ENCODE results near the gene CPE. TPM values are rescaled to one million over a fixed set of nuclear protein-coding genes. Genes with fewer than 3 reads are reported as not detected.

Gene CPE
- polyA plus RNA-seq, 12 donors = 53.7 to 131 (median 67.8) TPM; not detected in 1

DNA sequence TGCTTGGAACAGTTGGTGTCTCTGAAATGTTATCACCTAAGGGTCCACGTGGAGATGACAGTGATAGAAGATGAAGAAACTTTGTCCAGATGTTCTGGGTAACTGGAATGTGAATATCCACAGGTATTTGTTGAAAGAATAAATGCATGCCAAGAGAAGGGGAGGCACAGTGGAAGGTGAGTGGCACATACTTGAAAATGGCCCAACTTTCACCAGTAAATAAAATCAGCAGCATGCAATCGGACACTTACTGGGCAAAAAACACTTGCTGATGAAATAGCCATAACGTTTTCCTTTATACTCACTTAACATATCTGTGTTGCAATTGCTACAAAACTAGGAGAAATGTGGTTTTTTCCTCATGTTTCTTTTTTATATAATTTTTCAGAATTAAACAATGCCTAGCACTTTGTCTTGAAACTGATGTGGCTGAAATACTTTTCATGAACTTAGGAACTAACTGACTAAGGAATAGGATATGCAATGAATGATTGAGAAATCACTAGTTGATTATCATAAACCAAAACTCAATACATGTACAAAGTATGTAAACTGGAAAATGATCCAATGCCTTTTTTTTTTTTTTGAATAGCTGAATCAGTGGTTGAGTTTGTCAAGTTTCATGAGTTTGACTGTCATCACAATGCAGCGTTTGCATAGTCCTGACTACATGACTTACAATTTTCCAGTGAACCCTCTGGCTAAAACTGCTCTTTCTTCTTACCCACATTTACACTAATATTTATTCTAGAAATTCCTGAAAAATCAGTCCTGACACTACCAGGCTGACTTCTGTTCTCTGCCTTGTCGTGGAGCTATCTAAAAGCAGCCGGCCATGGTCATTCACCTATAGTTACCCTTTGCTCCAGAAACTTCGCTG is 127.4 kb downstream of the CPE start:
- no peak for DNase-seq

DNA sequence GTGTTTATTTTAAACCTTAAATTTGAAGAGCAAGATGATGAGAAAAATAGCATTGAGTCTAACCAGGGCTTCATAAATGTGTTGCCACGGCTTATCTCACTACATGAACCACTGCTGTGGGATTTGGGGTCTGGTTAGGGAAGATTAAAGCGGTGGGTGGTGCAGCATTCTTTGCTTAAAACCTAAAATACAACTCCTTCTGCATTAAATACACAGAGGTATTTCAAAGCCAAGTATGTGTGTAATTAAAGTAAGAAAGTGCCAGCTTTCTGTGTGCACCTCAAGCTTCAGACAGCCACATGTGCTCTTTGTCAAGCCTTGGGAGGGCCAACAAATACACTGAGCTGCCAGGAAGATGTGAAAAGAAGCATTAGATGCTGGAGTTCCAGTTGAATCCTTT is 128.0 kb downstream of the CPE start:
- DNase-seq = no peak

DNA sequence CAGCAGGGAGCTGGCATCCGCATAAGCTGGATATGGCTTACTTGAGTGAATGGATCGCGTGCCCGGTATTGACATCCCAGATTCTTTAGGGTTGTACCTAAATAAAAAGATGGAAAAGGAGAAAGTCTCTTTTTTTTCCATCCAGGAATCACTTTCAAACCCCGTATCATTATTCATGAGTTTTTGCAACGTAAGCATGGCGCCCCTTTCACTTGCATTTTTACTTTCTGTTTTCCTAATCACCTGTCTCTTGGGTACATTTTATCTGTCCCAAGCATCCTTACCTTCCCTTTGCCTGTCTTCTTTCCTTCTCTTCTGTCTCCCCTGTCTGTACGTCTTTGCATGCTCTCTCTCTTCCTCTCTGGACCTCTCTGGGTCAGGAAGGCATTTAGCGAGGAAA is 128.6 kb downstream of the CPE start:
- no peak for DNase-seq

DNA sequence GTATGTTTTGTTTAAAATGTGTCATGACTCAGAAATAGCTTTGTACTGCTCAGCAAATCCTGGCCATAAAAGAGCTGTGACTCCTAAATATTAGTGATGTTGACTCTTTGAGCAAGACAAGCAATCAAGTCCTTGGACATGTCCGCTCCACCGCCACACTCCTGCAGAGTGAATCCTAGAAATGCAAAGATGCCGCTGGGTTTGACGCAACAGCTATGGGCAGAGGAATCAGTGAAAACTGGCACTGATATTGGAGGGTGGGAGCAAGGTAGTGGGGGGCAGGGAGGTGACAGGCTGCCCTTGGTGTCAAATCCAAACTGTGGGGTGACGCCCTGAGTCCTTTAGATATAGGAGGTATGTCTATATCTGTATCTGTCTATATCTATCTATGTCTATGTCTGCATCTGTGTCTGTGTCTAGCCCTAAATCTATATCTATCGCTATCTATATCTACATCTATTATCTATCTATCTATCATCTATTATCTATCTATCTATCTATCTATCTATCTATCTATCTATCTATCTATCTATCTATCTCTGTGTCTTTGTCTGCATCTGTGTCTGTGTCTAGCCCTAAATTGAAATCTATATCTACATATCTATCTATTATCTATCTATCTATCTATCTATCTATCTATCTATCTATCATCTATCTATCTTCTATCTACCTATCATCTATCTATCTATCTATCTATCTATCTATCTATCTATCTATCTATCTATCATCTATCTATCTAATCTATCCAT is 129.7 kb downstream of the CPE start:
- no peak for DNase-seq

DNA sequence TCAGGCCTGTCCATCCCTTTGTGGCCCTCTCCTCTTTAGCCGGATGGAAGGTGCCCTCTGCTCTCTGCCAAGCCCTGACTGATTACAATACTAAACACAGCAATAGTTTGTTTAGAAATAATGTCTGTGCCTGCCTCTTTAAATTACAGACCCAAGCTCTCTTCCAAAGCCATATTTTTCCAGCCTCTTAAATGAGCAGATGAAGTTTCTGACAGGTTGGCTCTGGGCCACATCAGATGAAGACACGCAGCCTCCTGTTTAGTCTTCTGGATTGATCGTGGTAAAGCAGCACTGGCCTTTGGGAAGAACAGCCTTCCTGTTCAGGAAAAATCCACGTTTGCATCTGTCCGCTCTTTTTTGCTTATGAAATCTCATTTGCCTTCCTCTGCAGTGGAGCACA is 133.6 kb downstream of the CPE start:
- no peak for DNase-seq

DNA sequence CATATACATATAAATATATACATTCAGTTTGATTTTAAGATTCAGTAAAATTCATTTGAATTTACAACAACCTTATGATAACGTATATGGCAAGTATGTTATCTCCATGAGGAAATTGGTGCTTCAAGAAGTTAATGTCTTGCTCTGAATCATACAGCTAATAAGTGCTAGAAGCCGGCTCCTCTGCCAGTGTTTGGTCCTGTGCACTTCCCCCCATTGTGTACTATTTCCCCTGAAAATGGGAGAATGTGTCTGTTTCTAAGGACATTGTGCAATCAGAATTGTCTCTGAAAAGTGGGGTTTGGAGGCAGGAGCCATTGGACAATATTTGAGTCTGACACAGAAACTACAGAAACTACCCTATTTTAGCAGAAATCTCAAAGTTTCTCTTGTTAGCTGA is 135.9 kb downstream of the CPE start:
- no peak for DNase-seq

DNA sequence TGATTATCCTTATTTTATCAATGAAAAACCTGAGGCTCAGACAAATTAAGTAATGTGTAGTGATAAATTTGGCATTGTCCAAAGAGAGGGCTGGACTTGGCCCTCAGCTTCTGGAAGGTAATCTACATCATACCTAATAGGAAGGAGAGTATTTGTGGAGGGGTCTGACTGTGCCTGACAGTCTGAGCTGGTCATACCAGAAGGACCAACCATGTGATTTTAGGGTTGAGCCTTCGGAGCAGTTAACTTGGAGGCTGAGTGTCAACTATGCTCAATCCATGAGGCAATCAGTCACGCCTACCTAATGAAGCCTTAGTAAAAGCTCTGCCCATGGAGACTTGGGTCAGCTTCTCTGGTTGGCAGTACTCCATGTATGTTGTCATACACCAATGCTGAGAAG is 136.4 kb downstream of the CPE start:
- no peak for DNase-seq

DNA sequence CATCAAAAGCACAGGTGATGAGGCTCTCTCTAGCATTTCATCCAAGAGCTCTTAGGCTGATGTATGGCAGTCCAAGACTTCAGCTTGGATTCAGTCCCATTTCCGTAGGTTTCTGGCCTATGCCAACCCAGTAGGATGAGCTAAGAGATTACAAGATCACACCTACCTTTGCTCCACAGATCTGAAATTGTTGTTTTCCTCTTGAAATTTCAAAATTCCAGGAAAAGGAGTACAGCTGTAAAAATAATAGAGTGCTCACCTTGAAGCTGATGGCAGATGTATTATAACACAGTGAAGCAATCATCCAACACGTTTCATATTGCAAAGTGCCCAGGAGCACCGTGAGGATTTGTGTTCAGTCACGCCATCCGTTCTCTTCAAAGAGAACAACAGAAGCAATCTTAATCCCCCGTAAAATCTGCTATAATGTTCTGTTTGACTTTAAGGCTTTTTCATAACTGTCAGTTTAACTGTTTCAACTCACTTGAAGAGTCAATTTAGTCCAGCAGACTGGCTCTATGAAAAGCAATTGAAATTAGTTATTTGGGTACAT is 137.5 kb downstream of the CPE start:
- no peak for DNase-seq

DNA sequence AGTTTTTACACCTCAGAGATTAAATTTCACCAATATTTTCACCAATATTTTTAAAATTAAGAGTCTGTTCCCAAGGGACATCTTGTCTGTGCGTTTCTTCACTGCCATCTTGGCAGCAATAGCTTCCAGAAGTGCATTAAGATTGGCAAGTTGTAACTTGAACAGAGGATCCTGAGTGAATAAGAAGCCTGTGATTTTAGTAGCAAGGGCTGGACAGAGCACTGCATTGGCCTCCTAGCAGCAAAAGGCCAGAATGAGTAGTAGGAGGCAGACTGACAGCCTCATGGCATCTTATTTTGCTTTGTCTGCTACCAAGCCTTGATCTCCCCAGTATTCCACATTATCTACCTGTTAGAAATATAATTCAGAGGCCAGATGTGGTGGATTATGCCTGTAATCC is 138.4 kb downstream of the CPE start:
- no peak for DNase-seq

DNA sequence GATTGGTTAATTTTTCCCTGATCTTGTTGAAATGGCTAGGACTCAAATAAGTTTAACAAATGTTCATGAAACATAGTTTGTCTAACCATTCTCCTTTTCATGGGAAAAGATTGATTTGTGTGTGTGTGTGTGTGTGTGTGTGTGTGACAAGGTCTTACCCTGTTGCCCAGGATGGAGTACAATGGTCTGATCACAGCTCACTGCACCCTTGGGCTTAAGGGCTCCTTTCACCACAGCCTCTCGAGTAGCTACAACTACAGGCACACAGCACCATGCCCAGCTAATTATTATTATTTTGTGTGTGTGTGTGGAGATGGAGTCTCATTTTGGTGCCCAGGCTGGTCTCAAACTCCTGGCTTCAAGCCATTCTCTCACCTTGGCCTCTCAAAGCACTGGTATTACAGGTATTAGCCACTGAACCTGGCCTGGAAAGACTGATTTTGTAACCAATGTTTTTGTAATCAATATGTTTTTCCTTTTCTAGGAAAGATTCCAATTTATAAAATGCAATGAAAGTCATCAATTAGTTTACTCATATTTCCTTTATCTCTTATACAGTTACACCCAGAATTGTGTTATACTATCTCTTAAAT is 139.3 kb downstream of the CPE start:
- no peak for DNase-seq

DNA sequence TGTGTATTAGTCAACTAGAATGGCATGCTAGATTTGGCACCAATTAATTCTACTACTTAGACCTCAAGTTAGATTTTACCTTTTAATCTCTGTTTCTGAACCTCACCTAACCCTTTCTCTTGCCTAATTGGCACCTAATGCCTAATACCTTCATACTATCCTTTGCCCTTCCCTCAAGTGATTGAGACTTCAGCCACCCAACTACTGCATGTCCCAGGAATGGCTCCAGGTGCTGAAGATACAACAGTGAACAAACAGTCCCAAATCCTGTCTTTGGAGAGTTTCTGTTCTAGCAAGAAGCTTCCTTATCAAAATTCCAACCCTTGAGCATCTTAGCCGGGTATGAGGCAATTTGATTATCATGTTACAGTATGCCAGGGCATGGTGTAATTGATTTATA is 139.9 kb downstream of the CPE start:
- DNase-seq = no peak

DNA sequence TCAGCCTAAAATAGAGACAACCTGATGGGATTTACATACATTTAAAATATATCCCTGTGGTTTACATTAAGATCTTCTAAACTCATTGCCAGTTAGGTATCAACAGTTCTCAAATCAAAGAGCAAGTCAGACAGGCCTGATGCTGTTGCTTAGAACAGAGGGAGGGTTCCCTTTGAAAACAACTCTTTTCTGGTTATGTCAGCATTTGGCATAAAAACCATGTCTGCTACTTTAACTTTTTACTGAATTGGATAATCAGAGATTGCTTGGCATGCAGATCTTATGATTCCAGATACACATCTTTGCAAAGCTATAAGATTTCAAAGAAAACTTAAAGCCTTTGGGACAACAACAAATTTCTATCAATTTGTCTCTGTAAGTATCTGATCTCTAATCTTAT is 140.8 kb downstream of the CPE start:
- DNase-seq = peak; percentile 26

DNA sequence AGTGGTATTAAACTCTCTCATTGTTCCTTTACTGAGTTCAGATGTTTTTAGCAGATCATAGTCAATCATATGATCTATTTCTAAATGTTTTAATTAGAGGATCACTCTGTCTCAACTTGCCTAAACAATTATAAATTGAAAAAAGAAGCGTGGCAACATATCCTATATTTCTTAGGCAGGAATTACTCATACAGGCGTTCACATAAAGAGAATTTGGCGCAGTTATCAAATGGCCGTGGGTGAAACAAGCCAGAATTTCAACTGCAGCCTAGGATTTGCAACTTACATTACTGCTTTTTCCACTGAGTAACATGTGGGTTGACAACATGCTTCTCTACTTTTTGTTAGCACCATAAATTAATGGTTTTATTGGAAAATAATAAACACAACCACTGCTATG is 141.3 kb downstream of the CPE start:
- DNase-seq = peak; percentile 35

DNA sequence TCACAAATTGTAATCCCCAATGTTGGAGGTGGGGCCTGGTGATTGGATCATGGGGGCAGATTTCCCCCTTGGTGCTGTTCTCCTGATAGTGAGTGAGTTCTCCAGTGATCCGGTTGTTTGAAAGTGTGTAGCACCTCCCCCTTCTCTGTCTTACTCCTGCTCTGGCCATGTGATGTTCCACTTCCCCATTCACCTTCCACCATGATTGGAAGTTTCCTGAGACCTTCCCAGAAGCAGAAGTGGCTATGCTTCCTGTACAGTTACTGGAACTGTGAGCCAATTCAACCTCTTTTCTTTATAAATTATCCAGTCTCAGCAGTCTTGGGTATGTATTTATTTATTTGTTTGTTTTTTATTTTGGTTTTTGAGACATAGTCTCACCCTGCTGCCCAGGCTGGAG is 143.2 kb downstream of the CPE start:
- no peak for DNase-seq

DNA sequence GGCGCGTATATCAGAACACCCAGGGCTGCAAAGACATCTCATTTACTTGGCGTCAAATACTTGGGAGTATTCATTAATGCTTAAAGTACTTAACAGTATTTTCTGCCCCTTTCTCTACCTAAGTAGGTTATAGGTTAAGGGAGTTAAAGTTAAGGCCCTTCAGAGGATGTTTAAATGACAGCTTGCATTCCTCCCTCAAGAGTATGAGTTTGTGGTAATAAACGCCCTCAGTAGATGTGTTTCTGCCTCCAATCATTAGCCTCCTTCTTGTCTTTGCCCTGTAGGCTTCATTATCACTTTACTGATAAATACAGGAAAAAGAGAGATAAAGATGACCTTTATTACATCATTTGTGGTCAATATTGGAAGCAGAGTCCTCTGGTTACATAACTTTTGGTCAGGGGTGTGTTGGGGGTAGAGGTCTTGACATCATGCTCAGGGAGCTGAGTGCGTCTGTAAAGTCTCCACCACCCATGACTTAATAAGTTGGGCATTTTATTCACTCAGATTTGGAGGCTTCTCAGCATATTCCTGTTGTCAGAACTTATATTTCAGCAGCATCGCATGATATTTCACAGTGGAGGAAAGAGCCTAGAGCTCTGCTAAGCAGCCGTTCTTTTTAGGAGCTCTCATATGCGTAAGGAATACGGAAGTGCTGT is 145.9 kb downstream of the CPE start:
- no peak for DNase-seq

DNA sequence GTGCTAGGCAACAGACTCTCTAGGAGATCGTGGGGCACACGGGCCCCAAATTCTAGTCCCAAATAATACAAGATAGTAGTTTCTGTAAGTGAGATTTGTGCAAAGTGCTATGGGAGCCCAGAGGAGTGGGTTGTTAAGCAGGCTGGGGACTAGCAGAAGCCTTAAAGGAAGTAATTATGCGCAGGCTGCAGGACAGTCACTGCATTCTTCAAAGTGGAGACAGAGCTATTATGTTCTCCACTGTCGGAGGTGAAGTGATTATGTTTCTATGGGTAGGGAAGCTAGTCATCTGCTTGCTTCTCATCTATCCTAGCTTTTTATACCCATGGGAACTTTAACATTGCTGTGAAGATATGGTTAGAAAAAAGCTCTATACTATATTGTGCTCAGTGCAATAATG is 154.2 kb downstream of the CPE start:
- no peak for DNase-seq

DNA sequence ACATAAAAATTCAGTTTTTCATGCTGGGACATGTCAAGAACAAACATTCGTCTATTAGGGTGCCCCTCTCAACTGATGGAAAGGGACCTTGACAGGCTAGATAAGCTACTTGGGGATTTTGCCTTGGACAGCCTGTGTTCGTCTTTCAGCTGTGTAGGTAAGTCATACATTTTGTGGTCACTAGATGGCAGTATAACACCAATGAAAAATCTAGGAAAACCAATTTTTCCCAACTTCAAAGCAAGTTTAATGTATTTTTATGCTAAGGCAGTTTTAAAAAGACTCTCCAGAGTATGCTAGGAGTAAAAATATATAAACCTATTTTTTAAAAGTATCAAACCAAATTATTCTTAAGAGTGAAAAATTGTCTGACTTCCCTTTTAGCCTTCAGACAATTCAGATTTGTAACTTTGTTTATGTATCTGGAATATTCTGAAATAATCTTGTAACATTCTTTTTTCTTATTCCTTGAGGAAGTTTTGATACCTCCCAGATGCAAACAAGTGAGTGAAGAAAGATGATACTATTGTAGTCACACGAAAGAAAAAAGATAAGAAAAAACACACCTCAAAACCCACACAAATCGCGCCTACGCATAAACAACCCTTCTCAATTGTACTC is 158.3 kb downstream of the CPE start:
- DNase-seq = peak; percentile 79

DNA sequence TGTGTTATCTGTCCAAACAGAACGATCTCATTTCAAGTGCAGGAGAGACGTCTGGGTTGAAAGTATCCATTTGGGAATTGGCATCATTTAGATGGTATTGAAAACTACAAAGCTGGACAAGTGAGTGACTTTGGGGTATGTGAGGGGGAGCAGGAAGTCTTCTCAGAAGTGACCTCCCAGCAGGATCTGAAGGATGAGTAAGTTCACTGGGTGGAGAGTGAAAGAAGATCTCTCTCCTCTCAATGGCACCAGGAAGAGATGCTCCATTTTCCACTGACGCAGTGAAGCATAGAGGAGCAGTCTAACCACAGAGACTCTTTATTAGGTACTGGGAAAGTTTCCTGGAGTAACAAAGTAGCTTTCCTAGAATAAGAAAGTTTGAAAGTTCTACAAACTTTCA is 161.0 kb downstream of the CPE start:
- no peak for DNase-seq

DNA sequence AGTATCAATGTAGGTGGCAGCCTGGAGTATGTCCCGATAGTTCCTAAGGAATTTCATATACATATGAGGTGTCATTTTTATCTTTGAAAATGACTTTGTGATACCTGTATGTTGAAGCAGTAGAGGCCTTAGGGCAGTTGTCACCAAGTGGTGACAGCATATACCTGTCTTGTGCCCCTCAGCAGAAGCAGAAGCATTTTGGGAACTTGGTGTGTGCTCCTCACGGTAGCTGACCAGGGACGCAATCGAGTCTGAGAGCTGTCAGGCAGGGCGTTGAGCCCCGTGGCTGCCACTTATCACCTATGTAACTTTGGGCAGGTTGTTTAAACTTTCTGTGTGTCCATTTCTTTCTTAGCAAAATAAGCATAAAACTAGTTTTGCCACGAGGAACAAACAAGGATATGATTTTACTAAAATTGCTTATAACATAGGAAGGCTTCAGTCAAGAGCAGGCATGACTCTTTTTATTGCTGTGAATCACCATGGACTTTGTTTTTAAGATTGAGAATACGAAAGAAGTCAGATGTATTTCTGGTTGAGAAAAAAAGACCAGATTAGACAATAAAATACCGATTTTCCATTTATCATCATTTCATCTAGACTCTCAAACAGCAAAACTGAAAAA is 161.5 kb downstream of the CPE start:
- DNase-seq = no peak

DNA sequence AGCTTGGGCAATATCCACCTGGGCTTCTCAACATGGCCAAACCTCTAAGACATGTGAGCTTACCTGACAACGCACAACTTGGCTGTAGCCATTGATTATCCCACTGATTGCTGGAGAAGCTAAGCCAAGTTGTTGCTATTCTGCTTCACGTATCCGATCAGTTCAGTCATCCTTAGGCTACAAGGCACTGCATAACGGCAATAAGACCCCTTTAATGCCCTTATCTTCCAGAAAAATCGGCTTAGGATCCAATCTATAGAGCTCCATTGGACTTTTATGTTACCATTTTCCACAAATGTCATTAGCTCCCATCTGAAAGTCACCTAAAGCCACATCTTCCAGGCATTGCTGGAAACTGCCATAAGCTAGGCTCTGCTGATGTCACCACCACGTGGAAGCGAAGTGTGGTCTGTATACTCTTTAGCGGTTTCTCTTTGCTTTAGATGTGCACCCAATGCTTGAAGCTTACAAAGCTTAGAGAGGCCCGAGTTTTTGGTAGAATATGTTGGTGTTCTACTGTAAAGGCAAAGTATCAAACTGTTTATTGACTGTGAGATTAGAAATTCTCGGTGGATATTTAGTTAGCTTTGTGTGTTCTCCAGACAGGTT is 163.1 kb downstream of the CPE start:
- no peak for DNase-seq

DNA sequence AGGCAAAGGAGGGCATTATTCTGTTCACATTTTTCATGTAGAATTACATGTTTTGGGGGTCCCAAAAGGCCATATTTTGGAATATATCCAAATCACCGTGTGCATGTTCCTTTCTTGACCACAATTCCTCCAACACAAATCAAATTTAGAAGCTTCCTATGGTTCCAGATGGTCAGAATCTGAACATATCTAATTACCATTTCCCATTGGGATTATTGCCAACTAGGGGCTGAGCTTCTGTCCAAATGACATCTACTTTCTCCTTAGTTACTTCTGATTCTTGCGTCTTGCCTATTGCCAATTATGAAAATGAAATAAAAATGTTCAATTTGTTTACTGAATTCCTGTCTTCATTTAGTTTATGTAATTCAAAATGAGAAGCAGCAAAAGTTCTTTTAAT is 163.7 kb downstream of the CPE start:
- no peak for DNase-seq
